ENCODE measurements around the gene CAPN15. TPM values are rescaled to one million over a fixed set of nuclear protein-coding genes. Genes with fewer than 3 reads are reported as not detected.

Gene CAPN15
- total and polyA plus RNA-seq, 2 of the 4 experiments (the other 2 are of a cell fraction), result 9.3 to 24.3 TPM

- H3K4ac ChIP-seq (ENCODE audit: low read depth, low read length), result no peak overlapping the region
- H4K8ac ChIP-seq (ENCODE audit: low read depth in 2 of 2, low read length in 2 of 2), result no peak overlapping the region
- H2AK5ac ChIP-seq (ENCODE audit: low read depth, low read length), result no peak overlapping the region
- H3K14ac ChIP-seq (replicated peaks; ENCODE audit: low read depth, low read length), result no peak overlapping the region
- 91% methylated on average over 16 of the region's 30 CpGs; no CpG with 5 or more reads in 1 of the 2 experiments for WGBS, 2 experiments (ENCODE audit: extremely low coverage in 2 of 2, insufficient read length in 1 of 2)
- no peaks in the 10 kb centered on the region for H3K9me3 ChIP-seq (ENCODE audit: control insufficient read depth, insufficient read depth, low read length)
- H3K18ac ChIP-seq (ENCODE audit: low read depth, low read length), result no peak overlapping the region
- 0 out of 4 replicates have a peak, but pooled peaks cover 0 to 6% of the 10 kb centered on the region in 2 experiments for H3K79me1 ChIP-seq (ENCODE audit: low read depth in 1 of 2, low read length in 2 of 2)
- no peak overlapping the region for H2BK120ac ChIP-seq (ENCODE audit: low read depth, low read length)
- H3K56ac ChIP-seq (ENCODE audit: extremely low read depth, insufficient read depth, low read length), result no peak overlapping the region
- H3K9ac ChIP-seq (ENCODE audit: low read depth, low read length), result no peak overlapping the region
- H3K9me1 ChIP-seq (ENCODE audit: insufficient read depth, low read length), result no peaks in the 10 kb centered on the region
- no TSS peak for BruUV-seq (replicated peaks)
- no peak for TF ChIP-seq NFE2L2 (IDR thresholded peaks at IDR 0.05; ENCODE audit: low read depth, low read length)
- TF ChIP-seq RFX5 (IDR thresholded peaks at IDR 0.05; ENCODE audit: low read depth, low read length), result no peak
- TF ChIP-seq BHLHE40 (IDR thresholded peaks at IDR 0.05; ENCODE audit: low read depth, low read length), result no peak
- TF ChIP-seq MAZ (IDR thresholded peaks at IDR 0.05; ENCODE audit: borderline replicate concordance, low read depth, low read length), result no peak
- no peak for TF ChIP-seq POLR2A (IDR thresholded peaks at IDR 0.05; ENCODE audit: low read depth, low read length)
- no peak for TF ChIP-seq CTCF (conservative IDR thresholded peaks at IDR 0.05; ENCODE audit: low read depth, low read length)
- no peak for TF ChIP-seq CEBPB (IDR thresholded peaks at IDR 0.05; ENCODE audit: low read depth, low read length)
- TF ChIP-seq MAFK (IDR thresholded peaks at IDR 0.05; ENCODE audit: low read depth, low read length), result no peak
- TF ChIP-seq SMC3 (IDR thresholded peaks at IDR 0.05; ENCODE audit: low read depth, low read length), result no peak
- in situ Hi-C loops (cut with MboI; ENCODE audit: low sequenced_read_pairs), result no loop called here
- no peak for ATAC-seq (ENCODE audit: low read depth)
- no peak overlapping the region for H4K91ac ChIP-seq (ENCODE audit: insufficient read depth, low read depth, low read length)
- H4K20me1 ChIP-seq (ENCODE audit: insufficient read depth, low read length), result no peaks in the 10 kb centered on the region
- H2BK20ac ChIP-seq (ENCODE audit: low read depth, low read length), result no peak overlapping the region
- POLR2A ChIA-PET (ENCODE audit: unreplicated experiment), result no interaction called here
- no peak overlapping the region for H3K23ac ChIP-seq (ENCODE audit: low read depth, low read length)
- peaks cover 25% of the 10 kb centered on the region for H3K36me3 ChIP-seq (ENCODE audit: control insufficient read depth, insufficient read depth, low read length)
- CTCF ChIA-PET, result no interaction called here
- H3K4me3 ChIP-seq (ENCODE audit: insufficient read depth, low read depth, low read length), result no peak overlapping the region
- DNase-seq, result no peak
- no peaks in the 10 kb centered on the region for H3K27me3 ChIP-seq (ENCODE audit: control insufficient read depth, insufficient read depth, low read length)
- no peaks in the 10 kb centered on the region; the same call in 1 of the 2 replicates for H3K4me1 ChIP-seq (ENCODE audit: control insufficient read depth, insufficient read depth, low read length)
- H2BK15ac ChIP-seq (ENCODE audit: low read depth, low read length), result no peak overlapping the region
- H3K4me2 ChIP-seq (ENCODE audit: low read depth, low read length), result no peak overlapping the region
- no peak overlapping the region for H2AFZ ChIP-seq (replicated peaks; ENCODE audit: low read length, poor library complexity)
- H3K27ac ChIP-seq (ENCODE audit: insufficient read depth, low read length), result no peak overlapping the region
- dilution Hi-C loops (cut with HindIII; ENCODE audit: low sequenced_read_pairs, unreplicated experiment), result no loop called here
- intact Hi-C loops (cut with micrococcal nuclease), result no loop called here
- H2AK9ac ChIP-seq (replicated peaks; ENCODE audit: low read depth, low read length, poor library complexity), result no peak overlapping the region
- H4K5ac ChIP-seq (ENCODE audit: low read depth, low read length), result no peak overlapping the region
- H2BK5ac ChIP-seq (ENCODE audit: low read depth, low read length, poor library complexity, severe bottlenecking), result no peak overlapping the region
These were observed 35.2 kb upstream of the CAPN15 start for GRCh38 chr16:492211-492875.

Data from IMR-90 (cell line).